Erythroblast (primary cell): ENCODE measurements around the gene VWA3B.
"Not testable (repeated sequence)": the region's sequence is repeated elsewhere in the genome, so short reads cannot be mapped to it uniquely, and the experiment has no call there.

ENCODE experiments used
- DNase-seq, 2 experiments: peaks; one replicate each; lab custom pipeline; 2025; lab: John Stamatoyannopoulos, UW
- GATA1 ChIP-seq: IDR thresholded peaks from 2 replicates; pipeline ENCODE4 v1.6.1; 2011; ENCODE audit warnings: low read depth, mild to moderate bottlenecking, control low read depth, low read length, moderate library complexity
- POLR2A ChIP-seq: IDR thresholded peaks from 2 replicates; pipeline ENCODE4 v1.6.1; 2011; ENCODE audit warnings: mild to moderate bottlenecking, low read length

The VWA3B gene

DNA sequence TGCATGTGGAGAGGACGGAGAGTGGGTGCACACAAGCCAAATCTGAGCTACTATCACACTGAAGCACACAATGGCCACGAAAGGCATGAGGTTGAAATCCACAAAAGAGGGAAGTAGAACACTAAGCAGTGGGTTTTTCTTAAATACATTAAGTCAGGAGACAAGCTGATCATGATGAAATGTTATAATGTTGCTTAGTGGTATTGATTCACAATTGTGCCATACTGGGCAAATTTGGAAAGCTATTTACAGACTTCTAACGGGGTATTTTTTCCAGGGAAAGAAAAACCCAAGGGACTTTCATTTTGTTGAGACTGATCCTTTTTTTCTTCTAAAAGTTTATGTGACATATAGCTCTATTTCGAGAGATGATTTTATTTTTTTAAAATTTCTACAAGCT, 158.5 kb downstream of the VWA3B start:
- TF ChIP-seq POLR2A (no peak), GATA1 (no peak)
- no peak for DNase-seq

DNA sequence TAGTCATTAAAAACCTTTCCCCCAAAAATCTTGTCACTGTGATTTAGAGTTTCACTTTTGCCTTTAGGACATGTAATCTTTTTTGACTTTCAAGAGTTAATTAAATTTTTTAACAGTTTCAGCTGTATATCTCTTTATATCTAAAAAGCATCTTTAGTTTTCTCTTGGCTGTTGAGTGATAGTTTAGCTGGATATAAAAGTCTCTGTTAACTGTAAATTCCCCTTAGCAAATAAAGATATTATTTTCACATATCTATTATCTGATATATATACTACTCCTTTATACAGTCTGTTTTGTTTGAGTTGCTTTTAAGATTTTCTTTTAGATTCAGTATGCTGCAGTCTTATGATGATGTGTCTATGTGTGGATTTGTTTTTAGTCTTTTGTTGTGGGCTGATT, 160.4 kb downstream of the VWA3B start:
- DNase-seq: no peak
- TF ChIP-seq POLR2A (no peak), GATA1 (no peak)

DNA sequence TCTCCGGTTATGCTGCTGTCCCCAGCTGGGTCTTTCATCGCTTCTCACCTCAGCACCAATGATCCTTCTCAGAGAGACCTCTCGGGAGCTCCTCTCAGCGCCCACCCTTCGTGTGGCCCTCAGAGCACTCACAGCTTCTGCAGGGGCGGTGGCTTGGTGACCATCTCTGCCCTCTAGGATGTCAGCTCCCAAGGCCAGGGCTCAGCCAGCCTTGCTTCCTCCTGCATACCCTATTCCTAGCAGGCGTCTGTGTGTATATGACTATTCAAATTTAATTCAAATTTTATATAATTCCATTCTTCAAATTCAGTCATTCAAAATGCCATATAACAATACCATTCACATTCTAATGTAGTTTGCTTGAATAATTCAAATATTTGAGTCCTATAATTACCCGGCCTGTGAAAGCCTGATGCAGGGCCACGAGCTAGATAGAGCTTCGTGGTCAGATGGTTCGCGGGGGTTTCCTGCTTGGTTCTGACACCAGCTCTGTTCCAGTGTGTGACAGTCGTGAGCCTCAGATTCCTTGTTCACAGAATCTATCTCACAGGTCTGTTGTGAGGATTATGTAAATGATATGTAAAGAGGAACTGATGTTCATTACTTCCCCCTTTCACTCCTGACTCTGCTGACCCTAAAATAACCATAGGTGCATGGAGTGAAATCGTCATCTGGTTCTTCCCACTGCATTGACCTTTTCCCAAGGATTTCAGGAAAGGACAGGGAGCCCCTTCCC, 165.2 kb downstream of the VWA3B start:
- no peak for TF ChIP-seq GATA1
- TF ChIP-seq POLR2A: no peak
- no peak for DNase-seq

DNA sequence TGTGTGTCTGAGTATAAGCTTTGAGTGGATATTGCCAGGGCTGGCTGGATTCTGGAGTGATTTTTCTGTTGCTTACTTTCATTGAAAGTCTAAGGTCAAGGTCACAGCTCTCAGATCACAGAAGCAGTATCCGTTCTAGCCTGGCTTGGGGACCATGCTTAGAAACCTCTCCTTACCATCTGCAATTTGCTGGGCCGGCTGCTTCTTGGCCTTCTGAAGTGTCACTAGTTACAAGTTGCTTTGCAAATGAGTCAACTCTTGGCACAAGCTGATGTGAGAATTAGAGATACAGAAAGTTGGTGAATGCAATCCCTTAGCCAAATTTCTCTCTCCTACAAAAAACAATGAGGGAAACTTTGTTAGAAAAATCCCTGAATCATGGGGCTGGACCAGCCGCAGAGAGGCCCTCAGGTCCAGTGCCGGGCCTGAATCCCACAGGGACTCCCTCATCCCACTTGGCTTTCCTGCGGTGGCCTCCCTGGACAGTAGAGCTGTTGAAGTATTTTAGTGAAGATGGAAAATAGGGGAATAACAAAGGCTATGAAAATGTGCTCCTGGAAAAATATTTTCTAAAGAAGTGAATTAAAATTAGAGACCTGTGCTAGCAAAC, 166.6 kb downstream of the VWA3B start:
- DNase-seq: no peak
- TF ChIP-seq GATA1 (no peak), POLR2A (no peak)

DNA sequence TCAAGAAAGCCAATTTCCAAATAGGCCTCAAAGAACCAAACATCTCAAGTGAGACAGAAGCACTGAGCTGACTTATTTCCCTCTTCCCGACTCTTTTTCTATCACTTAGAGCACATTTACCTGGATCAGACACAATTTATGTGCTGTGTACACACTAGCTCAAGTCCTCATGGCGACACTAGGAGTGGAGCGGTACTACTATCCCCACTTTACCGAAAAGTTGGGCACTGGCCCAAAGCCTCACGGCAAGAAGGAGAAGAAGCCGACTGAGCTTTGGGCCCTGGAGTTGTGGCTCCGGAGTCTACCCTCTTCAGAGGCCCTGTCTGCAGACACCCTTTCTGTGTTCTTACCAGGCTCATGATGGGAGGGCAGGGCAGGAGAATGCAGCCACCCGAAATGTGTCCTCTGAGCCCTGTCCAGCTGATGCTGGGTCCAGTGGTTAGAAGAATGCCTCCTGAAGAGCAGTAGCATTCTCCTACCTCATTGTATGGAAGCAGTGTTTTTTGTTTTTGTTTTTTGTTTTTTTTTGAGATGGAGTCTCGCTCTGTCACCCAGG, 167.6 kb downstream of the VWA3B start:
- no peak for TF ChIP-seq GATA1
- TF ChIP-seq POLR2A: no peak
- DNase-seq: no peak

DNA sequence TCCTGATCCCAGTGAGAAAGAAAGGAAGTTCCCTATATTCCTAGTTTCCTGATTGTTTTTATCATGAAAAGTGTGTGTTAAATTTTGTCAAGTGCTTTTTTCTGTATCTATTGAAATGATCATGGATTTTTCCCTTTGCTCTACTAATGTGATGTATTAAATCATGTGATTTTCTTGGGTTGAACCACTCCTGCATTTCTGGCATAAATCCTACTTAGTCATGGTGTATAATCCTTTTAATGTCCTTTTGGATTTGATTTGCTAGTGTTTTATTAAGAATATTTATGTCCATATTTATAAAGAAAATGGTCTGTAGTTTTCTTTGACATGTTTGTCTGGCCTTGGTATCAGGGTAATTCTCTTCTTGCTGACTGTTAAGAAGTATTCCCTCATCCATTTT, 171.9 kb downstream of the VWA3B start:
- no peak for DNase-seq
- TF ChIP-seq GATA1 (no peak), POLR2A (no peak)

GRCh38 chr2:98263362-98263761, 176.4 kb downstream of the VWA3B start:
- TF ChIP-seq GATA1 (no peak), POLR2A (no peak)
- DNase-seq: no peak

- DNase-seq: not testable (repeated sequence)
Observed at GRCh38 chr2:98268225-98268624, 181.3 kb downstream of the VWA3B start.

DNA sequence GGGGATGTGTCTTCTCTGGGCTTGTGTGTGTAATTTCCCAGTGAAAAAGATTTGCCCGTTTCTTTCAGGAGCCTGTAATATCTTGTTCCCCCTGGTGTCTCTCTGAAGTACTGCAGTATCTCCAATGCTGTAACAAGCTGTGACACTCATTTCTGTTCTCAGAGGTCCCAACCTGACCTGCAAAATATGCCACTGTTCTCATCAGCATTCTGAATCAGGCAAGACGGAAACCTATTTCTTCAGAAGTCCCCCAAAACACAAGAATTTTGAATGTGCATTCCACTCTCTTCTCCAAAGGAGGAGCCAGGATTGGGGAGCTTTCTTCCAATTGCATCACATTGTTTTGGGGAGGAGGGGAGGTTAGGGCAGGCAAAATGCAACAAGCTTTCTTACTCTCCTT, 182.3 kb downstream of the VWA3B start:
- DNase-seq: peak; percentile 40 to 78
- TF ChIP-seq GATA1 (no peak), POLR2A (no peak)

GRCh38 chr2:98269830-98270229, 182.9 kb downstream of the VWA3B start:
- no peak for DNase-seq
- TF ChIP-seq POLR2A: no peak
- no peak for TF ChIP-seq GATA1

GRCh38 chr2:98277162-98277859, 190.3 kb downstream of the VWA3B start:
- no peak for DNase-seq
- TF ChIP-seq POLR2A: no peak
- no peak for TF ChIP-seq GATA1

- DNase-seq: no peak
- no peak for TF ChIP-seq GATA1
- no peak for TF ChIP-seq POLR2A
Observed at GRCh38 chr2:98278074-98278473, 191.1 kb downstream of the VWA3B start.

DNA sequence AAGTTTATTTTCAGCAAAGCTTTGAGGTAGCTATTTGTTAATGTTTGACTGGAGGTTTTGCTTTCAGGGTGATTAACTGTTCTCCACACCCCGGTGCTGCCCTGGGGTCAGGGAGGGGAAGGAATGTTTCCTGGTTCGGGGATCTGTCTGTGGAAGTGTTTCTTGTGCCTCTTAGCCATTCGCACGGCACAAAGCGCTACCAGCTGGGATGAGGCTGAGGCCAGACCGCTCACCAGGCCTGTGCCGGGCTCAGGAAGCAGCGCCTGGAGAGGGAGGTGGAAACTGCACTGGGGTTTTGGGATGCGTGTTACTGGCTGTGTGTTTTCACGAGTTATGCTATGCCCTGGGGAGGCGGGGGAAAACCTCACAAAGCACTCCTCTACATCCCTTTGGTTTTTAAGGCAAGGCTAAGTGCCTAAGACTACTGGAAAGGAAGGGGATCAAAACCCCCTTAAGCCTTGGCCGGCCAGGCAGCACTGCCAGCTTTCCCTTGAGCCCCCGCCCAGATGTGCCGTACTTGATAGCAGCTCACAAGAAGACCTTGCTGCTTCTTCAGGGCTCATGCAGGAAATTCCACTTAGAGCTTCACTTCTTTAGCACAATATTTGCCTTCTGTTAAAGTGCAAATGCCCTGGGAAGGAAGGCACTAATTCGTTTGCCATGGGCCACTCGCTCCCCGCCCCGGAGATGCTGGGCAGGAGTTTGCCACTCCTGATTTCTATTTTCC, 193.6 kb downstream of the VWA3B start:
- no peak for TF ChIP-seq GATA1
- no peak for TF ChIP-seq POLR2A
- no peak for DNase-seq
